Bronchial epithelial cell (primary cell): ENCODE results near the gene GMDS. TPM values are rescaled to one million over a fixed set of nuclear protein-coding genes. Genes with fewer than 3 reads are reported as not detected.

Source experiments
- DNase-seq: peaks from one replicate; pipeline ENCODE4 v3.0.0-alpha.2; 2010; ENCODE audit warnings: low read depth
- FAIRE-seq: peaks from 2 replicates; lab custom pipeline; 2011; peaks lifted over from hg19 to GRCh38; lab: Jason Lieb, UNC
- H3K27me3 ChIP-seq: 2 replicates; pipeline ENCODE4 v1.5.1; 2011; ENCODE audit warnings: low read length; ENCODE audit not compliant: control insufficient read depth, insufficient read depth
- H3K36me3 ChIP-seq: 2 replicates; pipeline ENCODE4 v1.5.1; 2011; ENCODE audit warnings: low read length; ENCODE audit not compliant: control insufficient read depth, insufficient read depth
- H3K4me3 ChIP-seq: 2 replicates; pipeline ENCODE4 v1.5.1; 2011; ENCODE audit warnings: mild to moderate bottlenecking, low read depth, low read length, control low read depth
- CTCF ChIP-seq: IDR thresholded peaks from 2 replicates; pipeline ENCODE4 v1.5.1; 2011; ENCODE audit warnings: mild to moderate bottlenecking, moderate library complexity, low read length, control low read depth, inconsistent platforms; ENCODE audit not compliant: insufficient read depth, severe bottlenecking
- total RNA-seq: library from RNA; depleted of rRNA; stranded (reverse); fragments of >200 nt; gene quantifications from 2 replicates; pipeline ENCODE4 v1.2.1, GENCODE V29; 2014

Gene GMDS
- total RNA-seq, 1 donor from 2014 or later, result 8.2 TPM

DNA sequence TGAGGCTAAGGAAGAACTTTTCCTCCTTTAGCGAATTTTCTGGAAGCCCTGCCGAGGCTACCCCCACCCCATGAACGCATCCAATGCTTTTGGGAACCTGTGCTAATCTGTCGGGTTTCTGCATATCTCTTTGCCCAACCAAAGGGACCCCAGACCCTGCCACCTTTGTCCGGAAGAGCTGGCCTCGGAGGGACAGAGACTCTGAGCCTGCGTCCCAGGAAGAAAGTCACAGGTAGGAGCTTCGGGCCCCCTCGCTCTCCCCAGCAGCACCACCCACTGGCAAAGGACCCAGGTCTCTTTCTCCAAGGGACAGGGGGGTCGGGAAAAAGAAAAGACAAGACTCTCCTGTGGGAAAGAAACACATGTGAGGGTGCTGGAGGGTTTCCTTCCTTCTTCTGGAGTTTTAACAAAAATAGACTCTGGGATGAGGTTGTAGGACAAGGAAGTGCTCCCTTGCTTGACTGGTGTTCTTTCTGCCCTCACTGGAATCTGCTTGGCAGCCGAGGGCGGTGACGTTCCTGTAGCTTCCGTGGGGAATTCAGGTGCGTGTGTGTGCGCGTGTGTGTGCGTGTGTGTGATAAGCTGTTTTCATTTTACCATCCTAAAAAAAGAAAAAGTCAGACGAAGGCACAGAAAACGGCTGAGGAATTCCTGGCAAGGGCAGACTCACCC is 652.0 kb downstream of the GMDS start:
- no peak overlapping the region for H3K4me3 ChIP-seq
- no peak for TF ChIP-seq CTCF
- no peaks in the 10 kb centered on the region for H3K36me3 ChIP-seq
- H3K27me3 ChIP-seq, result peaks cover 6% of the 10 kb centered on the region
- FAIRE-seq (no peak), DNase-seq (no peak)

DNA sequence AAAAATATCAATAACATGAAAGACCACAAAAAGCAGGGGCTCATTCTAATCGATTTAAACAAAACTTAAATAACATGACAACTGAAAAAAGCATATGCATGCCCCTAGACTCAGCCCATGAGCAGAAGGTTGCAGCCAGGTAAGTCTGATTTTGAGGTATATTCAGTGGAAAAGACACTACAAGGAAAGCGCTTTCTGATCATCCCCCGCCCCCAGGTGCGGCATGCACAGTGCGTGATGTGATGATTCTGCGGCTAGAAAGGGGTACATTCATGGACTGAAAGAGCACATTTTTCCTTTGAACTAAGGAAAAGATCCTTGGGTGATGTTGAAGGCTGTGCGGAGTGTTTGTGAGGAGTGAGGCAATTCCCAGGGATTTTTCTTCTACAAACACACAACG is 652.6 kb downstream of the GMDS start:
- no peak for FAIRE-seq
- no peak for TF ChIP-seq CTCF
- no peak for DNase-seq
- Histone ChIP-seq H3K36me3 (no peaks in the 10 kb centered on the region), H3K4me3 (no peak overlapping the region), H3K27me3 (peaks cover 6% of the 10 kb centered on the region)

DNA sequence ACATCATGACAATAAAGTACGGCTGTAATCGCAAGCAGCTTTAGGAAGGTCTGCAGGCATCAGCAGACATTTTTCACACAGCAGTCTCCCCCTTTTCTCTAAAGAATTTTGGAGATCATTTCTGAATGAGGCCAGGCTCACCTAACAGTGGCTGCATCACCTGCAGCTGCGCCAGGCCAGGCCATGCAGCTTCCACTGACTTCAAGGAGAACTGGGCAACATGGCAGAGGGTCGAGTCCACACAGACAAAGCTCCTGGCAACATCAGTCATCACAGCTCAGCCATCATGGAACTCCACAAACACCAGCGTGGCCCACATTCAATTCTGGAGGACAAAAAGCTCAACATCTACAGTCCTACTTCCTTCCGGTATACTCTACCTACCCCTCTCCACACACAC is 653.5 kb downstream of the GMDS start:
- TF ChIP-seq CTCF, result no peak
- Histone ChIP-seq H3K36me3 (no peaks in the 10 kb centered on the region), H3K27me3 (peaks cover 6% of the 10 kb centered on the region), H3K4me3 (no peak overlapping the region)
- no peak for FAIRE-seq
- DNase-seq, result no peak

DNA sequence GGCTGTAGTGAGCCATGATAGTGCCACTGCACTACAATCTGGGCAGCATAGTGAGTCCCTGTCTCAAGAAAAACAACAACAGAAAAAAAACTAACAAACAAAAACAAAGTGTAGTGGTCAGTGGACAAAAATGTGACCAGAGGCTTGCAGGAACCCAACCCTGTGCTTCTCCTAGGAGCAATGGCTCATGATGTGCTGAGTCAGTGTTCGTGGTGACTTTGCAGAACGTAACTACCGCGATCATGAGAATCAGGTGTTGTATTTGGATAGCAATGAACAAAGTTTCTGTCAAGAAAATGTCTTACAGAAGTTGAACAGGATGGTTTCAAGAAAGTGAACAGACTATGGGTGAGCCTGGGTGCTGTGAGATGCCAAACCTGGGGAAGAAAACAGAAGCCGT is 654.2 kb downstream of the GMDS start:
- FAIRE-seq, result no peak
- no peak for TF ChIP-seq CTCF
- Histone ChIP-seq H3K27me3 (peaks cover 6% of the 10 kb centered on the region), H3K36me3 (no peaks in the 10 kb centered on the region), H3K4me3 (no peak overlapping the region)
- DNase-seq, result no peak

DNA sequence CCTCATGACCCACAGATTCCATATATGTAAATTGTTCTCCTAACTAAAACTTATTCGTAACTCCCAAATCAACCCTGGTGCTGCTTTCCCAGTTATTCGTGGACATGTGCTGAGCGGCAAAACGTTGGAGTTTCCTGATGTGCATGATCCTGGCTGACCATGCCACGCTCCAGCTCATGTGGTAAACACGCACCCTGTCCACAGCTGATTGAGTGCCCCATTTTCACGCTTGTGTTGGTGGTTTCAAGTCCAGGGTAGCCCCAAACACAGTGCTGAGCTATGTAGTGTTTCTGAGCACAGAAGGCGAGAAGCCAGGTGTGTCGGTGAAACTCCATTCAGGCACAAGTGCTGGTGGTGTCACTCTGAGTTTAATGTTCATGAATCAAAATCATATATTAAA is 654.8 kb downstream of the GMDS start:
- FAIRE-seq, result no peak
- TF ChIP-seq CTCF, result no peak
- H3K27me3 ChIP-seq, result peaks cover 1% of the 10 kb centered on the region

DNA sequence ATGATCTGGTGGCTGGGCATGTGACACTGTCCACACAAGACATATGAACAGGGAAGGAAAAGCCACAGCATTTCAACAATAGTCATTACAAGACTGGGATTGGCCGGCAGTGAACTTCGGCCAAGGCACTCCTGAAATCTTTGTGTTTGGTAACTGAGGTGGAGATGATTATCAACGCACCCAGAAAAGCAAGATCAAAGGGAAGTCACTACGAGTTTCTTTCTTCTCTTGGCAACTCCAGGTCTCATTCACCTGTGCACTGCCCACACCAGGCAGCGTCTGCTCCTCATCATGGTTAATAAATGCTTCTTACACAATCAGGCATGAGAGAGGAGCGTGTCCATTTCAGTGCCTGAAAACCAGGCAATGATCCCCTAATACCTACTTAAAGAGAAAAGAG is 656.2 kb downstream of the GMDS start:
- Histone ChIP-seq H3K4me3 (no peak overlapping the region), H3K36me3 (no peaks in the 10 kb centered on the region), H3K27me3 (peaks cover 4% of the 10 kb centered on the region)
- no peak for DNase-seq
- no peak for TF ChIP-seq CTCF
- FAIRE-seq, result no peak

More for the DNA sequence above, 654.8 kb downstream of the GMDS start:
- Histone ChIP-seq H3K36me3 (no peaks in the 10 kb centered on the region), H3K4me3 (no peak overlapping the region)
- no peak for DNase-seq
